GM18511 (cell line): ENCODE results near the gene SLC6A4.

ENCODE experiments used
- ATAC-seq: cut with Tn5 transposase; IDR thresholded peaks from one replicate; pipeline ENCODE4 v1.9.1; 2021; ENCODE audit warnings: mild to moderate bottlenecking, moderate library complexity; ENCODE audit not compliant: unreplicated experiment

Gene SLC6A4

DNA sequence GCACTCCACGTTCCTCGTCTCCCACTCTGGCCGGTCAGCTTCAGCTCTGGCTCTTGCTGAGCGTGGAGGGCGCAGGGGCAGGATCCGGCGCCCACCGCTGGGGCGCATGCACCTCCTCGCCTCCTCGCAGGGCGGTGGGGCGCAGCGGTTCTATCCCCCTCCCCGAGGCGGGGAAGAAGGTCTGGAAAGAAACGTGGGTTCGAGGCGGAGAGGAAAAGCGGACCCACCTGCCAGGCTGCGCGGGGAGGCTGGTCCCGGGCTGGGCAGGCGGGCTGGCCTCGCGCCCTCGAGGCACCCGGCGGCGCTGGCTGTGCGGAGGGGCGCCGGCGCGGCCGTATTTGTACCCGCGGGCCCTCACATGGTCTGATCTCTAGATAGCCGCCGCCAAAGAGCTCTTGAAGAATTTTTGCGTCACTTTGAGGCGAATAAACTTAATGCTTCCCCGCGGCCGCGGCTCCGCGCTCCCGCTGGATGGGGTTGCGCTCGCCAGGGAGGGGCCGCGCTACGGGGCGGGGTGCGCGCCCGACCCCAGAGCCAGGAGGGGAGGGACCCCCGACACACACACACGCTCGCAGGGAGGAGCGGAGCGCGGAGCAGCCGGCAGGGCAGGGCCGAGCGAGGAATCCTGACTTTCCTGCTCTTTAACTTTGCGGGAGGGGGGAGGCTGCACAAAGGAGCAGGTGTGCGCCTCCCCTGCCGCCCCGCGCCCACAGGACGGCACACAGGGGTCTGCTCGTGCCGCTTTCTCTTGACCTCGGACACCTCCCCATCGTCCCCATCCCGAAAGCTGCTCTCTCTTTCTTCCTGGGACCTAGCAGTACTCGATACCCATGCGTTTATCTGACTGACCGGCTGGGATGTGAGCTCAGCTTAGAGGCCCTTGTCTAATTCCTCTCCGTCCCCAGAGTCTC is at the start of gene SLC6A4:
SLC6A4 (minus strand) TSS at position 312 of the 911 bp plus-strand sequence. CDS start 13,739 bp downstream, outside the sequence.
- no peak for ATAC-seq

DNA sequence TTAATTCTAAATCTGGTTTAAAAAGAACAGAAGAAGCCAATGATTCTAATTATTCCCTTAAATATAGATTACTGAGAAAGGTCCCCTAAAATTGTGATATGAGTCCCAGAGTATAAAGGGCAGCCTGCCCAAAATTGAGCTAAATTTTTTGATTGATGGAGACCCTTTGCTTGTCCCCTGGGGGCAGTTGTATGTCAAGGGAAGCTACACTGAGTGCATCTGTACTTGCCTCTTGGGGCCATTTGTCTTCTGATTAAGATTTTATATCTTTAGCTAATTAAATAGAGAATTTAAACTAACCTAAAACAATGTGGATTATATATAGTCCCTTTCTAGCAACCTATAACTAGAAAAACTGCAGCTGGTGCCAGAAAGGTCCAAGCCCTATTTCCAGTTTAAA is 43.7 kb upstream of the SLC6A4 start:
- ATAC-seq, result no peak

DNA sequence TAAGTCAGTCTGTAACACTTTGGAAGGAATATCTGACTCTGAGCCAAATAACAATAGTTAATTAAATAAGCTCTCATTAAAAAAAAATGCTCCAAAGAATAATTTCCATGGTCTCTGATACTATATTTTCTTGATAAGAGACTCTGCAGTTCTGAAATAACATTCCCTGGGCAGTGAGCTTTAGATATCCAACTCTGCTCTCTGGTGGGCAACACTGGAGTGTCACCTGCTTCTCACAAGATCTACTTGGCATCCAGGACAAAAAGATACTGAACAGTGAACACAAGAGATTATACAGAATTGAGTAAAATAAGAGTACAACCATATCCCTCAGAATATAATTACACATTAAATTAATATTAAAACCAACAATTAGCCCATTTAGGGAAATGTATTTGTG is 42.5 kb upstream of the SLC6A4 start:
- no peak for ATAC-seq

- no peak for ATAC-seq
These were observed 40.4 kb upstream of the SLC6A4 start for GRCh38 chr17:30275911-30276310.

GRCh38 chr17:30274887-30275286 is 39.4 kb upstream of the SLC6A4 start:
- ATAC-seq, result no peak

GRCh38 chr17:30273373-30273772 is 37.9 kb upstream of the SLC6A4 start:
- no peak for ATAC-seq

GRCh38 chr17:30271102-30271501 is 35.6 kb upstream of the SLC6A4 start:
- ATAC-seq, result no peak

GRCh38 chr17:30267625-30268024 is 32.1 kb upstream of the SLC6A4 start:
- no peak for ATAC-seq

GRCh38 chr17:30263552-30264333 is 28.2 kb upstream of the SLC6A4 start:
- ATAC-seq, result no peak

DNA sequence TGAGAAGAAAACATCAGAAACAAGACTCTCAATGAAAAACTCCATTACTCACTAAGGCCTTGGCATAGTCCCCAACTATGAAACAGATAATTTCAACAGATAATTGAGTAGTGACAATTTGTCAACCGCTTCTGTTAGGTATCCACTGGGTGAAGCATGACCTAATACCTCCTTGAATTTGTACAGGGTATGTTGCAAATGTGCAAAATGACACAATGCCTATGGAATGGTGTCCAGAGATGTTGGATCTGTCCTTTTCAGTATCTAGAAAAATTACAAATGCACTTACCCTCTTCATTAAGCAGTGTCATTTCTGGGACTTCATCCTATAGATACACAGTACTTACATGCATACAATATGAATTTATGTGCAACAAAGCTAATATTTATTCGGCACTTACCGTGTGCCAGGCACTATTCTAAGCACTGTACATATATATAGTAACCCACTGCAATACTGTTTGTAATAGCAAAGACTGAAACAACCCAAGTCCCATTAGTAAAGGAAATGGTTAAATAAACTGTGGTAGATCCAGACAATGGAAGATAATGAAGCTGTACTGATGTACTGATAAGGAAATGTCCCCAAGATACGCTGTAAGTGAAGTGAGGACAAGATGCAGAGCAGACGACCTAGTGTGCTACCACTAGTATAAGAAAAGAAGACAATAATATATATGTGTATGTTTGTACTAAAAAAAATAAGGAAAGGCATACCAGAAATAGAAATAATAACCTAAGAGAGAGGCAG is 21.4 kb upstream of the SLC6A4 start:
- ATAC-seq, result no peak

DNA sequence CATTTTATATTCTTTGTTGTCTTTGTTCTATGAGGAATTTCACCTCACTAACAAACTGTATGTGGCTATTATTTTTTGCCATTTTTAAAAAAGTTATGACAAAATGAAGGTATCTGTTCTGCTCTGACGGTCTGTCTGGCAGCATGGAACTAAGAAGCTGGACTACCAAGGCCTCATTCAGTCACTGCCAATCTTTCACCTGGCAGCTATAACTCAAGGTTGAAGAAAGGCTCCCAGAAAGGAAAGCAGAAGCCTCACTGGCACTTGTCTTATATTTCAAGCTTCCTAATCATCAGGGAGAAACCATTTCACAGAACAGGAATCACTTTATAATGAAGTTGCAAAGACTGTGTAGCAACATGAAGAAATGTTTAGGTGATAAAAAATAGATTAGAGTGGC is 18.7 kb upstream of the SLC6A4 start:
- ATAC-seq, result no peak

- no peak for ATAC-seq
These were observed 17.8 kb upstream of the SLC6A4 start for GRCh38 chr17:30253312-30253711.

DNA sequence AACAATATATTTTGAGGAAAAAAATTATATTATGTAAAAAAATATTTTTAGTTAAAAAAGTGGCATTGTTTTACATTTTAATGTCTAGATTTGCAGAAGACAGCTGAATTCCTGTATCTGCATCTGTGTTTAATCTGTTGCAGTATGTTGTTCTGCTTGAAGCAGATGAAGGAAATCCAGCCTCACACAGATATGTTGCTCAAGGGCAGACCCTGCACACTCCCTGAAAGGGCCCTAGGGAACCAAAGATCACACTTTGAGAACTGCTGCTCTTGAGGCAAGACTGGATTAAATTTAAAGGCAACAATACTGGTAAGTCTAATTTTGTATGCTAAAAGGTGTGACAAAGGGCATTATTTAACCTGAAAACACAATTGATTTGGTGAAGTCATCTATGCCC is 16.4 kb upstream of the SLC6A4 start:
- no peak for ATAC-seq

- ATAC-seq, result no peak
These were observed 14.0 kb upstream of the SLC6A4 start for GRCh38 chr17:30249460-30249859.

- ATAC-seq, result no peak
These were observed 13.3 kb upstream of the SLC6A4 start for GRCh38 chr17:30248786-30249185.

GRCh38 chr17:30246460-30246859 is 11.0 kb upstream of the SLC6A4 start:
- ATAC-seq, result no peak

GRCh38 chr17:30244853-30245385 is 9.4 kb upstream of the SLC6A4 start:
- ATAC-seq, result no peak

DNA sequence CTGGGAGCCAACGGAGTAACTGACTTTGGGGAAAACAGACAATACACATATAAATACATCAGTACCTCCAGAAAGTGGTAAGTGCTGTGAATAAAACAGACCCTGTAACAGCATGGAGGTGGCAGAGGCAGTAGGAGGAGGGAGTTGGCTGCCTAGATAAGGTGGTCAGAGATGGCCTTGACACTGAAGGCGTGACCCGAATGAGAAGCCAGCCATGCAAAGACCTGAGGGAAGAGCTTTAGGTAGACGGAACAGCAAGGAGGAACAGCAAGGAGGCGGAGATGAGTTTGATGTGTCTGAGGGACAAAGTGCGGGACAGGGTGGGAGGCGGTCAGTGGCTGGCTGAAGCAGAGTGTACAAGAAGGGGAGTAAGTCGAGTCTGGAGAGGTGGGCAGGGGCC is 8.1 kb upstream of the SLC6A4 start:
- no peak for ATAC-seq

GRCh38 chr17:30243002-30243401 is 7.5 kb upstream of the SLC6A4 start:
- ATAC-seq, result no peak

- no peak for ATAC-seq
These were observed 5.6 kb upstream of the SLC6A4 start for GRCh38 chr17:30241051-30241450.

DNA sequence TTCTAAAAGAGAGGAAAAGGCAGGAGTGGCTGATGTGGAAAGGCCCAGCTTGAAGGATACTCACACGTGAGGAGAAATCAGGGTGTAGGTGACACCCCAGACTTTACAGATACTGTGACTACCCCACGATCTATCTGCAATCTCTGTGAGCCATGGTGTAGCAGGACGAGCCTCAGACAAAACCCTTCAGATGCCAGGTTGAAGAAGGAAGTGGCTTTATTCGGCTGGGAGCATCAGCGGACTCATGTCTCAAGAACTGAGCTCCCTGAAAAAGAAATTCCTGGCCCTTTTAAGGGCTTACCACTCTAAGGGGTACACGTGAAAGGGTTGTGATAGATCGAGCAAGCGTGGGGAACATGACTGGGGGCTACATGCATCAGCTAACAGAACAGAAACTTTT is 4.7 kb upstream of the SLC6A4 start:
- no peak for ATAC-seq
